OCI-LY1 (cell line): Measurements from ENCODE around the gene ENDOG.

Source experiments
- CTCF ChIP-seq: fragments of 200-600 bp; sonication (generic), shearing (Covaris generic); IDR thresholded peaks from 2 replicates; pipeline ENCODE4 v1.5.1; 2017; ENCODE audit warnings: mild to moderate bottlenecking, antibody characterized with exemption, low read length, moderate library complexity, mixed read lengths
- EZH2 ChIP-seq: fragments of 200-600 bp; sonication (generic), shearing (Covaris generic); IDR thresholded peaks from 2 replicates; pipeline ENCODE4 v1.8.0; 2017; ENCODE audit warnings: borderline replicate concordance, mixed run types, mild to moderate bottlenecking, antibody characterized with exemption, low read length, moderate library complexity, mixed read lengths

- TF ChIP-seq CTCF (no peak), EZH2 (no peak)
Observed at GRCh38 chr9:128810873-128811272, 7.4 kb upstream of the ENDOG start.
